Endothelial cell (in vitro differentiated cells): ENCODE measurements around the gene TBC1D22A. TPM values are rescaled to one million over a fixed set of nuclear protein-coding genes. Genes with fewer than 3 reads are reported as not detected.

Source experiments
- DNase-seq: peaks from one replicate; pipeline ENCODE4 v3.0.0; 2021; ENCODE audit warnings: low spot score
- H3K27ac Mint-ChIP-seq: one replicate; pipeline ENCODE4 v1.8.0; 2021; ENCODE audit warnings: mixed read lengths, inconsistent platforms; ENCODE audit not compliant: unreplicated experiment
- H3K27me3 Mint-ChIP-seq: one replicate; pipeline ENCODE4 v1.8.0; 2021; ENCODE audit warnings: mild to moderate bottlenecking, moderate library complexity, mixed read lengths, inconsistent platforms; ENCODE audit not compliant: unreplicated experiment
- H3K36me3 Mint-ChIP-seq: one replicate; pipeline ENCODE4 v1.8.0; 2021; ENCODE audit warnings: mild to moderate bottlenecking, low read depth, mixed read lengths, inconsistent platforms; ENCODE audit not compliant: unreplicated experiment
- H3K4me1 Mint-ChIP-seq: one replicate; pipeline ENCODE4 v1.8.0; 2021; ENCODE audit warnings: mild to moderate bottlenecking, mixed read lengths, inconsistent platforms; ENCODE audit not compliant: unreplicated experiment
- H3K4me3 Mint-ChIP-seq: one replicate; pipeline ENCODE4 v1.8.0; 2021; ENCODE audit warnings: mild to moderate bottlenecking, mixed read lengths, inconsistent platforms; ENCODE audit not compliant: unreplicated experiment
- H3K9me3 Mint-ChIP-seq: one replicate; pipeline ENCODE4 v1.8.0; 2021; ENCODE audit warnings: mixed read lengths, inconsistent platforms; ENCODE audit not compliant: unreplicated experiment
- CTCF ChIP-seq: fragments of 200-600 bp; sonication (generic); IDR thresholded peaks from one replicate; pipeline ENCODE4 v1.5.0; 2021; ENCODE audit warnings: antibody characterized with exemption; ENCODE audit not compliant: unreplicated experiment
- total RNA-seq: library from RNA; stranded (reverse); fragmentation: NEBNext Ultra II Directional; extraction: Animal tissue kit (Norgen Biotek cat#: 25700); gene quantifications from one replicate; pipeline ENCODE4 v1.2.1, GENCODE V29; 2021; ENCODE audit not compliant: unreplicated experiment

Gene TBC1D22A
- total RNA-seq, 1 donor from 2014 or later = 25.3 TPM

DNA sequence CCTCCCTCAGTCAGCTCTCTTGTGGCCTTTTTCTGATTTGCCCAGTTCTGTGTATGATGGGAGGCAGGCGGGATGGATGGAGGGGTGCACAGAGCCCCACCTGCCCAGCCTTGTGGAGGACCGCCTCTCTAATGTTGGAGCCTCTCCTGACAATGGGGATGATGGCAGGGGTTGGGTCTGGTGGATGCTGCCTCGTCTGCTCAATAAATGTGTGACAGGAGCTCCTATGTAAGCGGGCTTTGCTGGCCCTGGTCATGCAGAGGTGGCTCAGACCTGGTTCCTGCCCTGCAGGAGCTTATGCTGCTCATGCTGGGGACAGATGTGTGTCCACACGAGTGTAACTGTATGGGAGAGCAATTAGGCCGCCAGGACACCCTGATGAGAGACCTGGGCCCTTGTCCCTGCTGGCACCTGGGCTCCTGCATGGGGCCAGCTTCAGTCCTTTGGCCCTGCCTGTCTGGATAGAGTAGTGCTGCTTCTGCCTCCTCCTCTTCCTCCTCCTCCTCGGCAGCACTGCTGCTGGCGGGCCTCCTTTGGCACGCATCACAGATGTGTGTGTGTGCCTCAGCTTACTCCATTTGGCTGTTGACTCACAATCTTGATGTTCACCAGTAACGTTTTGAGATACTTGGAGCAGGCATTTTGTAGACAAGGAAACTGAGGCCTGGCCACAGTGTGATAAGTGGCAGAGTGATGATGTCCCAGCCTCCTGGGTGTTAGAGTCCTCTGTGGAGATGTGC lies 131.0 kb downstream of the TBC1D22A start:
- Mint-ChIP-seq H3K27me3 (peaks cover 4% of the 10 kb centered on the region), H3K4me3 (no peak overlapping the region), H3K4me1 (peaks cover 12% of the 10 kb centered on the region)

DNA sequence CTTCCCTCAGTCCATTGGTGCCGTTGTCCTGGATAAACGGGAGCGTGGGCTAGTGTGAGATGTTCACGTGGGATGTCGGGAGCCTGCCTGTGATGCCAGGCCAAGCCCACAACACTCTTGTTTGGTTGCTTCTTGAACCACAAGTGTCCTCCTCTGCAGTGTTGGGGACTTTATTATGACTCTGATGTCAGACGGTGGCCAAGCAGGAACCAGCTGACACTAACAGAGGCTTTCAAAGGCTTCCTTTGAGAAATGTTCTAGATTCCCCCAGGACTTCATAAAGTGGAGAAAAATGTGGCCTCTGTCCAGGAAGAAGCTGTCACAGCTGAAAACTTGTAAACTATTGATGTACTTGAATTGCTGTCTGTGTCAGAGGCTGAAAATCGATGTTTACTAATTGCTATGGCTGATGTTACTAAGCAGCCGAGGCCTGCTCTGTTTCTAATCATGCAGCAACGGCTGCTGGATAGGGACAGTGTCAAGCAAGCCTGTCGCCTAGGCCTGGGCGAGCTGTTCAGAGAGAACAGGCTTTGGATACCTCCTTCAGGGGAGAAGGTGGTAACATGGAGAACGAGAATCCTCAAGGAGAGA lies 131.7 kb downstream of the TBC1D22A start:
- Mint-ChIP-seq H3K27me3 (peaks cover 4% of the 10 kb centered on the region), H3K4me1 (peaks cover 12% of the 10 kb centered on the region), H3K4me3 (no peak overlapping the region), H3K27ac (no peak overlapping the region), H3K9me3 (no peaks in the 10 kb centered on the region), H3K36me3 (peaks cover 13% of the 10 kb centered on the region)
- no peak for TF ChIP-seq CTCF
- DNase-seq = no peak

More for the DNA sequence above, 131.0 kb downstream of the TBC1D22A start:
- Mint-ChIP-seq H3K9me3 (no peaks in the 10 kb centered on the region), H3K36me3 (peaks cover 13% of the 10 kb centered on the region), H3K27ac (no peak overlapping the region)
- no peak for TF ChIP-seq CTCF
- DNase-seq = no peak

DNA sequence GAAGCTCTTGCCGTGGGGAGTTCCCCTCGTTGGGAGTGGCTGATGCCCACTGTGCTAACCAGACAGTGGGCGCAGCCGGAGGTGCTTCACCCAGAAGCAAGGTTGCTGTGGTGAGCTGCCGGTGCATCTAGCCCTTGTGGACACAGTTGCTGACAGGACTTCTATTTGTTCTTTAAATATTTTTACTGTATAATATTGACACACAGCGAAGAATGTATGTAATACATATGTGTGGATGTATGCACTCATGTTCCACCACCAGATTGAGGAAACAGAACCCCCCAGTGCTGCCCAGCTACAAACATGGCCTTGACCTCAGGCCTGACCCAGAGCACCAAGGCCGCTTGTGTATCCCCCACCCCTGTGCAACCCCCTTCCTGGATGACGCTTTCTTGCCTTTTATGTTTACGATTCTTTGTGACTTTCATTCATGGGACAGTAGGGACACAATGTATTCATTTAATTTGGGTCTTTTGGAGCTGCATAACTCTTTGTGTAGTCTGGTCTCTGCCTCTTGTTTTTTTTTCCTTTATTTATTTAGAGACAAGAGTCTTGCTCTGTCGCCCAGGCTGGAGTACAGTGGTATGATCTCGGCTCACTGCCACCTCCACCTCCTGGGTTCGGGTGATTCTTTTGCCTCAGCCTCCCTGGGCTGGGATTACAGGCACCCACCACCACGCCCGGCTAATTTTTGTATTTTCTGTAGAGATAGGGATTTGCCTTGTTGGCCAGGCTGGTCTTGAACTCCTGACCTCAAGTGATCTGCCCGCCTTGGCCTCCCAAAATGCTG lies 132.6 kb downstream of the TBC1D22A start:
- no peak overlapping the region for H3K27ac Mint-ChIP-seq
- no peaks in the 10 kb centered on the region for H3K9me3 Mint-ChIP-seq
- no peak for DNase-seq
- H3K27me3 Mint-ChIP-seq = peaks cover 4% of the 10 kb centered on the region
- no peak overlapping the region for H3K4me3 Mint-ChIP-seq
- H3K4me1 Mint-ChIP-seq = peaks cover 12% of the 10 kb centered on the region
- no peak for TF ChIP-seq CTCF
- H3K36me3 Mint-ChIP-seq = peaks cover 13% of the 10 kb centered on the region

- DNase-seq = no peak
- Mint-ChIP-seq H3K4me1 (peaks cover 12% of the 10 kb centered on the region), H3K27ac (no peak overlapping the region), H3K36me3 (peaks cover 13% of the 10 kb centered on the region), H3K4me3 (no peak overlapping the region), H3K27me3 (peaks cover 4% of the 10 kb centered on the region), H3K9me3 (no peaks in the 10 kb centered on the region)
- TF ChIP-seq CTCF = no peak
Measured at GRCh38 chr22:46895753-46896152, 133.3 kb downstream of the TBC1D22A start.
